PC-3 (cell line): ENCODE measurements around the gene YIPF7.

Experiments used
- CTCF ChIP-seq: fragments of 300-600 bp; sonication (generic); conservative IDR thresholded peaks from 2 replicates; pipeline ENCODE4 v1.5.1; 2017; ENCODE audit warnings: antibody characterized with exemption, low read depth, mild to moderate bottlenecking, low read length
- EZH2 ChIP-seq: fragments of 300-600 bp; sonication (generic); IDR thresholded peaks from one replicate; pipeline ENCODE4 v1.6.1; 2017; ENCODE audit warnings: antibody characterized with exemption, mild to moderate bottlenecking, low read length; ENCODE audit not compliant: unreplicated experiment
- EZH2phosphoT487 ChIP-seq: fragments of 300-600 bp; sonication (generic); IDR thresholded peaks from 2 replicates; pipeline ENCODE4 v1.6.1; 2018; ENCODE audit warnings: mild to moderate bottlenecking, antibody characterized with exemption, low read length, borderline replicate concordance

DNA sequence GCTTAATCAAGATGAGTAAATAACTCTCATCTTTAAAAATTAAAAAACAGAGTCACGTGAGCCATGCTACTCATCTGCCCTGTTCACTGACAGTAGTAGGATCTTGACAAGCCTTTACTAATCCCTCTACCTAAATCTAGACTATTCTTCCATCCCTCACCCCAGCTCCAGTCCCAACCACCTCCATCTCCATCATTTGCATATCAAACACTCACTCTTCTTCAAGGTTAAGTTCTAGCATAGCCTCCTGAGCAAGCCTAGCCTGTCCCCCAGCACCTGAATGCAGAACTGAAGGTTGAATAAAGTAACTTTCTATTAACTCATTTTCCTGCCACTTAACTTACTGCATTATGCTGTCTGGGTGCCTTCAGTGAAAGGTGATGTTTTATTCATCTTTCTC, 72.5 kb downstream of the YIPF7 start:
- TF ChIP-seq EZH2 (no peak), CTCF (no peak), EZH2phosphoT487 (no peak)
